ENCODE measurements around the gene GAREM1.
"Not testable (repeated sequence)": the region's sequence is repeated elsewhere in the genome, so short reads cannot be mapped to it uniquely, and the experiment has no call there.

Gene GAREM1

DNA sequence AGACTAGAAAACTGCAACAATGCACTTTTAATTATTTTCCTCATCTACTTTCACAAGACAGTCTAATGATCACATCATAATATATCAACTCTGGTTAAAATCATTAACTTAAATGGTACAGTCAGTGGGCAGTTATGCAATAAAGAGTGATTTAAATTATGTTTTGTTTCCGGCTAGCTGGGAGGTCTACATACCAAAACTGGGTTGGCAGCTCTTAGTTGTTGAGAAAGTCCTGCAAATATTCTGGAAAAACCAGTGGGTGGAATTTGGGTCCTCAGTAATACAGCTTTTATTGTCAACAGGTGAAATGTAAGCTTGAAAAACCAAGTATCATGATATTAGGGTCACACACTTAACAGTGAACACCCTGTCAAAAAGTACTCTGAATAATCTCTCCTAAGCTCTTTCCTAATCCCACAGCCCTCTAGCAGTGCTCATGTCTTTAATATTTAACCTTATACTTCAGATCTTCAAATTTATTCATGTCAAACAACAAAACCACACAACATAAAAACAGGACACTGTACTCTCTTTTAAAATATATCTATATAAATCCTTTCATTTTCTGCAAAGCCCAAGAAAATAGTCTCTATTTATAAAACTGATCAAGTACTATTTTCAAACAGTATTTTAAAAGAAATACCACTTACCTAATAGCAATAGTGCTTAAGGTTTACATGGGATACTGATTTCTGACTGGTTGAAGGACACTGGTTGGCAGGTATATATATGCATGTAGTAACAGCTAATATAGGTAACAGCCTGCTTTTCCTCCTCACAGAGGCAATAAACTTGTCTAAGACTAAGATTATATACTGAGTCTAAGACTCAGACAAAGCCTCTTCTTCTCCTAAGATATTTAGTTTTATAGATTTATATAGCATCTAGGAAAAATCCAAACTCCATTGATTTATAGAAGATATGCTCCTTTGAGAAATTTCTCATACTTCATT is 103.8 kb downstream of the GAREM1 start:
- DNase-seq: no peak

DNA sequence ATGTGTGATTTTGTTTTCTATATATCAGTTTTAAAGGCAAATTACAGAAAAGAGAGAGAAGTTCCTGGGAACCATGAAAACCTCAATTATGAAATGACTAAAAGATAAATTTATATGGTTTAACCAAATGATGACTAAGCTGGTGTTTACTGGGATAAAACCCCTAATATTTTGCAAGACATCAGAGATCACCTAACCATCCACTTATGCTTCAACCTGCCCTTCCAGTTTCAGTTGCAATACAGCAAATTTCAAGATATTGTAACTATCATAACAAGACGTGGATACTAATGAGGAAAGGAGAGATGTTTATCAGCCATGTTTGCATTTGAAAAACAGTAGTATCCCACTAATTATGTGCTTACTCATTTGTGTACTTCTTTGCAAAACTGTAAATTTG is 108.2 kb downstream of the GAREM1 start:
- no peak for DNase-seq

DNA sequence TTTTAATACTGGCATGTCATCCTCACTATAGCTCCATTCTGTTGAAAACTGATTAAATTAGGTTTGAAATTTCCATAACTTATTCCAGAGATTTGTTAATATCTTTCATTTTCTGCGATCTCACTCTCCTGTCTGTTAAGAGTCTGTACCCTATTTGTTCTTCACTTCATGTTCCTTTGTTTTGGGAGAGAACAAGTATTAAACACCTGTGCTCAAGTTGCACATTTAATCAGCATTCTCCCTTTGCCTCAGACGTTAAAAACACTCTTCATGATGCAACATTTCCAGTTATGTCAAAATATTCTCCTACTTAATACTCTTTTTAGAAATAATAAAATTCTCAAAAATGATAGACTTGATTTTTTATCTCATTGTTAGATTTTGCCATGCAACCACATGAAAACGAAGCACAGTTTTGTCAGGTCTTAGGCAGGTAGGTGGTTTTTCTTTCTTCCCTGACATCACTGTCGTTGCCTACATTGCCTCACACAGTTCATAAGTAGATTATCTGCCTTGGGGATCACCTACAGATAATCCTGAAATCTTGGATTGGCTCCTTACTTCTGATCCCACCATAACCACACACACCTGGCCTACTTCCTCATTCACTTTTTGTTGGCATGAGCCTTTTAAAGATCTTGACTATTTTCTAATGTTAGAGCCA is 109.9 kb downstream of the GAREM1 start:
- no peak for DNase-seq

DNA sequence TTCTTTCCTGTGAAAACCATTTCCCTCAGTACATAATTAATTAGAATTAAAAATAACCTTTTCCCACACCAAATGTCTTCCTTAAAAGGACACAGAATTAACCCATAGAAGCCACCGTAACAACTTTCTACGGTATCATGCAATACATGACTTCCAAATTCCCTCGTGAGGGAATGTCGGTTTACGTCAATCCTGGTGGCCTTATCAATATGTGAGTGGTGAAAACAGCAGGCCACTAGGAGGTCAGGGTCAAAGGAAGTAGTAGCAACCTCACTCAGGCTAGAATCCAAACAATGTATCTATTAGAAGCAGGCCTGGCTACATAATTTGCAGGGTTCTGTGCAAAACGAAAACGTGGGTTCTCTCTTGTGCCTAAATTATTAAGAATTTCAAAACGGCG is 112.2 kb downstream of the GAREM1 start:
- no peak for DNase-seq

DNA sequence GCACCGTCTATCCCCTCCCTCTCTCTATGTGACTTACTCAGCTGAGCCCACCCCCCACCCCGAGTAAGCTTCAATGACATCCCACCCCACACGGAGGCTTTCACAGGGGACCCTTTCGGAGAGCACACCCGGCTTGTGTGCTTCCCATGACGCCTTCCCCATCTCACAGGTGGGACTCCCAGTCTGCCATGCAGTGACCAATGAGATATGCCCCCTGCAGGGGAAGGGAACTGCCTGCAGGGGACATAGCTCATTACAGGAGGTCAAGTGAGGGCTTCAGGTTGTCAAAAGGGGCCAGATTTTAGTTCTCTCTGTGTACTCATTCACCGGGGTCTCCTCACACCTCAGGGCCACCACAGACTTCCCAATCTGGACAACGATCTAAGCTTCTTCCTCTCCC is 112.6 kb downstream of the GAREM1 start:
- DNase-seq: no peak

DNA sequence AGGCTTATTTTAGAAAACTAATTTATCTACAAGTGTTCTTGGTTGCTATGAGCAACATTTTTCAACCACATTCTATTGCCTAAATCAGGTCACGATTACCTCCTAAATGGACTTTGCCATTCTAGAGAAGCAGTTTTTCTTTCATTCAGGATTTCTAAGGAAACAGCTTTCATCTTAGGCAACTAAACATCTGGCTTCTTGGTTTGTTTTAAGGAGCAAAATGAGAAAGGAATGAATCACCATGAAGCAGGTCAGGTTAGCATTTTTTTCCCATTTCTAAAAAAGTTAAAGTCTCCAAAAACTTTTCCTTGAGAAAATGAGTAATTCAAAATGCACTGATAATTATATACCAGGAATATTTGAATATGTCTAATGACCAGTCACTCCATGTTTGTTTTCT is 114.8 kb downstream of the GAREM1 start:
- no peak for DNase-seq

DNA sequence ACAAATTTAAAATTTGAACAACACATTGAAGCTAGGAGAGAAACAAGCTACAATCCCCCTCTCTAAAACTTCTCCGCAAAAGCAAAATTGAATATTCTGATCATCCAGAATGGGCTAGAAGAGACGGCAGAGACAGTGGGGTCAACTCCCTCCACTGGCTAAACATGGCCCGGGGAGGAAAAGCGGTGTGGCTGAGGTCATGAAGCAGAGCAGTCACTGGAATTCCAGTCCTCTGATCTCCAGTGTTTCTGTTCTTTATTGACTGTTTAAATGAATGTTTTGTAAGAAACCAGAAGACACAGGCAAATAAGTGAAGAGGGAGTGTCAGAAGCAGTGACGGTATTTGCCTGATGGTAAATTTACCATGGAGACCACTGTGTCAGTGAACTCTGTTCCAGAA is 116.2 kb downstream of the GAREM1 start:
- DNase-seq: no peak

DNA sequence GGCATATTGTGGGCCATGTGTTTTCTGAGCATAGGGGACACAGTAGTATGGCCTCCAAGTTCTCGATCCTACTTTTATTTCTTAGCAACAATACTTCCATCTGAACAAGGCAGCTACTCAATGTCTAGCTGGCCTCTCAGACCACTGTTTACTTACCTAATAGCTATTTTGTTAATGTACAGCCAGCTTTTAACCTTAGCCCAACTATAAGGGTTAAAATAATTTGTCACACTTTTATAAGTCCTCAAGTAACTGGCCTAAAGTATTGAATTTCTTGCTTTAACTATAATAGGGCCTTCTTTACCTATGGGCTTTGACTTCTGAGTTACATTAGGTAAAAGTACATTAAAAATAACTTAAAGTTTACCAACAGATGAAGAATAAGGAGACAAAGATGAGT is 117.4 kb downstream of the GAREM1 start:
- no peak for DNase-seq

DNA sequence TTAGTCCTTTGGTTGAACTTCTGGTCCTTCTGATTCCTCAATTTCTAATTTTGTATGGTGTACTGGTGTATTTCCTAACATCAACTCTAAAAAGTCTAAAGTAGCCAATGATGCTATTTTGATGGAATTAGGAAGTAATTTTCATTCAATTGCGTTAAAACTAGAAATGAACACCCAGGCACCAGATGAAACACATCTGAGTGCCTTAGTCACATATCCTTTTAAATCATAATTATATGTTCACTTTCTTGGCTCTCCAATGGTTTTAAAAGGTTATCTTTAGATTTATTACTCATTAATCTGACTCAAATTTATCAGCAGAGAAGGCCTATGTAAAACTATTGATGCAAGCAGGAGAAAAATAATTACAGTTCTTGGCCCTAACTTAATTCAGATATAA is 119.7 kb downstream of the GAREM1 start:
- no peak for DNase-seq

DNA sequence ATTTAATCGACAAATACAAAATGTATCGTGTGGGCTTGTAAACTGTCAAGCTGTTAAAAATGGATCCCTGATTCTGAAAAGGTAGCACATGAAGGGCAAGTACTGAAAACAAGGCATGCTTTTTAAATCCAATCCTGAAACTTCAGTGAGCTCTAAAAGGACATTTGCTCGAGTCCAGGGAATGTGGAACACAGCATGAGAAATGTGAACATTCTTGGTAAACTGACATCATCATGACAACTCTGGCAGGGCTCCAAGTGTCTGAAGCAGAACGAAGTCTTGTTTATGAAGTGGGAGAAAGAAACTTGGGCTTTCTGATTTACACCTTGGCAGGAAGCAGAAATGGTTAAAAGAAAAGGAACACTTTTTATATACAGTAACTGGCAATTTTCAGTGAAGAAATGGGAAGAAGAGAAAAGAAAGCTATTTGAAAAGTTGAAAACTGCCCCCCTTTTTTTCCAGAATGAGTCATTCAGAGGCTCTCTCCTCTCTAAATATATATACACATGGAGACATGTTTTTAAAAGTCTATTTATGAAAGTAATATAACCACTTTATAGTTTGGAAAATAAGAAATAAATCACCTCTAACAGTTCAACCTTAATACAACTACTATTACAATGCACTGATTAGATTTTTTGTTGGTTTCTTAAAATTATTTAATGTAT is 120.8 kb downstream of the GAREM1 start:
- DNase-seq: no peak

DNA sequence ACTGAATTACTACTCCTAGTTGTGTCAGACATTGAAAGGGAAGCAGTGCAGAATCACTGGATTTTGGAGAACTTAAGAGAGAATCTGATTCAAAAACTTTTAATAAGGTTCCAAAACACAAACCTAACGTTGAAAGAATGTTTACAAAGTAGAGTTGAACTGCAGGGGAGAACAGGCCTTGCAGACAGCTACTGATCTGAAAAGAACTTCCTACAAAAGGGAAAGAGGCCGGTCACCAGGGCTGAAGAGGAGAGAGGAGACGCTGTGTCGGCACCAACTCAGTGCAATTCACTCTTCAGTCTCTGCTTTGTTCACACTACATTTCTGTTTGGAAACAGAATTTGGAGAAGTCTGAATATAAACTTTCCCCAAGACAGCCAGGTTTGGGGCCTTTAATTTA is 124.0 kb downstream of the GAREM1 start:
- DNase-seq: no peak

DNA sequence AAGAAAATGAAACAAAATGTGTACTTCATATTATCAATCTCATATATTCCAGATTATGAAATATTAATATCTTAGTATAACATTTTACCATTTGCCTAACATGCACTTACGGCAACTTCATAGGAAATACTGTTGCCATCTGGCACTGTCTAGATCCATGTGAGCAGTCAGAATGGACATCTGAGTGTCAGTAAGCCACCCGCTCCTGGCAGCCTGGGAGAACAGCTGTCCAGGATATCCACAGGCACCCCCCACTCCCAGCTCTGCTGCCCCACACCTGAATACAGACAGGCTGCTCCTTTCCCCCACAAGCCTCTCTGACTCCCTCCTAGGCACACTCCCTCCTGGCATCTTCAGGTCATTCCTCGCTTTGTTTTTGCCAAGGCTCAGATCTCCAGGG is 127.0 kb downstream of the GAREM1 start:
- no peak for DNase-seq

DNA sequence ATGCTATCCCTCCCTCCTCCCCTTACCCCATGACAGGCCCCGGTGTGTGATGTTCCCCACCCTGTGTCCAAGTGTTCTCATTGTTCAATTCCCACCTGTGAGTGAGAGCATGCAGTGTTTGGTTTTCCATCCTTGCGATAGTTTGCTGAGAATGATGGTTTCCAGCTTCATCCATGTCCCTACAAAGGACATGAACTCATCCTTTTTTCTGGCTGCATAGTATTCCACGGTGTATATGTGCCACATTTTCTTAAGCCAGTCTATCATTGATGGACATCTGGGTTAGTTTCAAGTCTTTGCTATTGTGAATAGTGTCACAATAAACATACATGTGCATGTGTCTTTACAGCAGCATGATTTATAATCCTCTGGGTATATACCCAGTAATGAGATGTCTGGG is 129.6 kb downstream of the GAREM1 start:
- DNase-seq: not testable (repeated sequence)

DNA sequence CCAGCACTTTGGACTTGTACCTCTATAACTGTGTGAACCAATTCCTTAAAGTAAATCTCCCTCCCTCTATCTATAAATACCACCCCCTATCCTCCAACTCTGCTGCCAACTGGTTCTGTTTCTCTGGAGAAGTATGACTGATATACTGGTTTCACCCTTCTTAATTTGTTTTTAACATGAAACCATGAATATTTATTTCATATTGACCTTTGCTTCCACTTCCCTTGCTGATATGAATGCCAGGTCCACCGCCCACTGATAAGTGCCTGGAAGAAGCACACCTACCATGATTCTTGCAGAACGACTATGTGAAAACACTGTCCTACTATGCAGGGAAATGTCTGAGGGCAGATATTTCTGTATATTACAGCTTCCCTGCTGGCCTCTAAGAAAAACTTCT is 131.6 kb downstream of the GAREM1 start:
- no peak for DNase-seq

DNA sequence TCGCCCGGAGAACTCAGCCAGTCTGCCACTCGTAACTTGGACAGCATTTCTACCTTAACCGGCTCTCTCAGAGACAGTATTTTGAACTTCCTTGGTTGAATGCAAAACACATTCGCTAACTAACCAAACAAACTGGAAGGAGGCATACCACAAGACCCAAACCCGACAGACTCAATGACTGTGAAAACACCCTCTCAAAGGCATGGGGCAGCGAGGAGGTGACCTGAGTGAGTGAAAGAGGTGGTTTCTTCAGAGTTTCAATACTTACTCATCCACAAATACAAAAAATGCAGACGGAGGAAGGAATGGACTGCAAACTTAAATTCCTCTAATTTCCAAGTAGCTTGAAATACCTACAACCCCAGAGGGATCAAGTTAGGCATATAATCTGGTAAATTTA is 132.9 kb downstream of the GAREM1 start:
- no peak for DNase-seq

DNA sequence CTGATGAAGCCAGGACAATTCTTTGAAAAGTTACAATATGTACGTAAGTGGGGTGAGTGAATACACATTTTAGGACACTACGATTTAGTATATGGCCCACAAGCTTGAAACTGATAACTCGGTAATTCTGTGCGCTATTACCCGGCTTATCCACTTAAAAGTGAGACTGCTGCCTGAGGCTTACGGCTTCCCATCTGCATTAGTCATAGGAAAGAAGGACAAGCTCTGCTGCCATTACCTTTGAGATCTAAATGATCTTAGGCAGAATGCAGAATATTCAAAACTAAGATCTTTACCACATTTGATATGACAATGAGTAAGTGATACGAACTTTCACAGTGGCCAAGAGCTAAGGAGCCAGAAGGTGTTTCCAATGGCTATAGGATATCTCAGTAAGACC is 133.3 kb downstream of the GAREM1 start:
- no peak for DNase-seq

DNA sequence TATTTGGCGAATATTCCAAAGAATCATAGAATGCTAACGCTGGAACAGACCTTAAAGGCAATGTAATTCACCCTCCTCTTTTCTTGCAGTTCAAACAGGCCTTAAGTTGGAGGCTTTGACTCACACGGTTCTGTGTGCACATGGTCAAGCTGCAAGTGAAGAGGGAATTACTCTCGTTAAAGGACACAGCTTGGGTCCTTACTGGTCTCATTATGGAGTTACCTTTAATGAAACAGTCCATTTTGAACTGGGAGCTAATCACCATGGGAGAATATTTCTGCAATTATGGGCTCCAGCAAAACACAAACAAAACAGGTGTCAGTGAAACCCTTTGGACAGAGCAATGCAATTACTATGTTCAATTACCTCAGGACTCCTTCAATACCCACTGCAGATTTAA is 135.5 kb downstream of the GAREM1 start:
- DNase-seq: no peak

DNA sequence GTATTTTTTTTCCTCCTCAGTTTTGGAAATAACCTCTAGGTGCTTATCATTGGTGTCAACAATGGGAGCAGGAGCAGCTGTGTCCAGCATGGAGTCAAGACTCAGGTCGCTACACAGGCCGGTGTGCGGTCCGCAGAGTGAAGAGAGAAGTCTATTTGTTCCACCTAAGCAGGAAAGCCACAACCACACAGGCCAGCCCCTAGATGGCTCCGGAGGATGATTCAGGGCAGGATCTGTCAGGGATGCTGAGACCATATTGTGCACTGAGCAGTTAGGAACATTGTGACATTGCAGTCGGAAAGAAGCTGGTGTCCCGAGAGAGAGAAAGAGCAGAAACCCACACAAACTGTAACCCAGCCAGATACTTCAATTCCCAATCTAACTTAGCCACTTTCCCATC is 136.9 kb downstream of the GAREM1 start:
- DNase-seq: no peak

DNA sequence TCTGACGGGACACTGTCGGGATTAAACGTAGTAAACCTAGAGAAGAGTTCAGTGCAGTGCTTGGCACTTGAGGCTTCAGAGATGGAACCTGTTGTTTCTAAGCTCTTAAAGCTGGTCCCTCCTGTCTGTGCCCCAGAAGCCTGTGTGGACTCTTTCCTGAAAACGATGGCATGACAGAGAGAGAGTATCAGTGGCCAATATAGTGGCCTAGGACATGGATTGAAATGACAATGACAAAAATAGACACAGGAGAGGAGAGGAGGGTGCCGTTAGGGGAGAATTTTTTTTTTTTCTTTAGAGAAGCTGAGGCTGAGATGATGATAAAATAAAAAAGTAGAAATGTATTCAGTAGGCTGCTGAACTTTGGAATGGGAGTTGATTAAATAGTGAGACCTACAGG is 138.0 kb downstream of the GAREM1 start:
- no peak for DNase-seq

DNA sequence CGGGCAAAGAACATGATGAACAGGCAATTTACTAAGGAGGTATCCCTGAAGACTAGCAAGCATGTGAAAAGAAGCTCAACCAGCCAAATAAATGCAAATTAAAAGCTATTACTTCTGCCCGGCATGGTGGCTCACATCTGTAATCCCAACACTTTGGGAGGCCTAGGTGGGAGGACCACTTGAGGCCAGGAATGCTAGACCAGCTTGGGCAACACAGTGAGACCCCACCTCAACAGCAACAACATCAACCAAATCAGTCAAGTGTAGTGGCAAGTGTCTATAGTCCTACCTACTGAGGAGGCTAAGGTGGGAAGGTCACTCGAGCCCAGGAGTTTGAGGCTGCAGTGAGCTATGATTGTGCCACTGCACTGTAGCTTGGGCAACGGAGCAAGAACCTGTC is 141.7 kb downstream of the GAREM1 start:
- DNase-seq: no peak

DNA sequence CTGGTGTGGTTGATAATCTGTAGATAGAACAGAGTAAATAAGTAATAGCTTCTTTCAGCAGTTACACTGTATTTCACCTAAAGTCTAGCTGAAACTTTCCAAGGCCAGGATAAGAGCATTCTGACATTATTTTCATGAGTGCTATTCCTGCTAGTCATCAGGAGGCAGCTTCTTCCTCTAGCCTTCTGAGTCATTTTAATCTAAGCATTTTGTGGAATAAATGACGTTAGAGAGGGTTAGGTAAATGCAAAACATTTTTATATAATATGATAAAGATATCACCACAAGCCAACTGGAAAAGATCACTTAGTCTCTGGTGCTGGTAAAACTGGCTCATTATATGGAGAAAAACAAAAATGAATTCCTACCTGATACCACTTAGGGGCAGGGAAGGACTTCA is 142.3 kb downstream of the GAREM1 start:
- DNase-seq: no peak

DNA sequence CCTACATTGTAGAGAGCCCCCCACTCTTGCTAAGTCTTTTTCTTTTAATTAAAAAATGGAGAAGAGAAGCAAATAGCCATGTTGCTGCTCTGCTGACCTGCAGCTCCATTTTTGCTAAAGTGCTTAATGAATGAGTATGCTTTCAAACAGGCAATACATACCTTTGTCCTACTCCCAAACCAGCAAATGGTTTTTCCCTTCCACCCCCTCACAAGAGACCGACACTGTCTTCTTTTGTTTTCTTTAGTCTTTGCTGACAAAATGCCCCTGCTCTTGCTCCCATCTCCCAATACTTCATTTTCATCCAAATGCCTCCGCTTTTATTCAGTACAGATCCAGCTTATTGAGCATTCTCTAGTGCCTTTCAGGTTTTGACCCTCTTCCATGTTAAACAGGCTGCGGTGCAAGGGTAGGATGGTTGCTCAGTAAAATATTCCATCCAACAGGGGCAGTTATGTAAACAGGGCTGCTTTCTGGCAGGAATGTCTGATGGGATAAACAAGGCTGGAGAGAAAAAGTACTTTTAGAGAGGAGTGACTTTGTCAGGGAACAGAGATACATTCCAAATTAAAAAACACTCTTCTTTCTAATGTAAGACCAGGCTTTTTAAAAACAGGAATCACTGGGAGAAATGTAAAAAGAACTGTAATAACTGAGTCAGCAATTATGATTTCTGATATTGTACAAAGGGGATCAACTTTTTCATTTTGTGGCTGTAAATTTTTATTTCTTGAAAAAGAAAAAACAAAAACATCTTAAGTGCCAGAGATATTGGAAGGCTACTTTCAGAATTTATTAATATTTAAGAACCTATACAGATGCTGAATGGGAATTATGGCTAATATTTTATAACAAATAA is 144.0 kb downstream of the GAREM1 start:
- DNase-seq: no peak

DNA sequence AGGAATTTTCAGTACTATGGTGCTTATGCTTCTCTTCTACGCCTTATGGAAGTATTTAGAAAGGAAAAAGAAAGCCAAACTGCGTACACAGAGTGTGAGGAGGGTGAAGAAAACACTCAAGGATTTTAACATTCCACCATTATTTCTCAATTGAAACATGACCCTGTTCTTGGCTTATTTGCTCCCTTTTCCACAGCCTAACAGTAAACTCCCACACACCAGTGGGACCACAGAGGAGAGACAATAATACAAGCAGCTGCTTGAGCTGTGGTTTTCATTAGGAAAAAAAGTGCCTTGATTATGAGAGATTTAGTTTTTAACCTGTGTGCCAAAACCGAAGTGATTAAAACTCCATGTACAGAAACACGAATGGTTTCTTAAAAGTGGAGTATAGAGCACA is 146.5 kb downstream of the GAREM1 start:
- DNase-seq: no peak

Data from NCI-H2081 treated with DMSO at 0.1 percent for 48 hours (cell line).